Epidermal melanocyte (primary cell): ENCODE results near the gene LDB3.

ENCODE experiments used
- DNase-seq: peaks from one replicate; pipeline ENCODE4 v3.0.0; 2011; ENCODE audit warnings: low spot score; ENCODE audit not compliant: insufficient read length

Gene LDB3

GRCh38 chr10:86650151-86650550, 18.2 kb upstream of the LDB3 start:
- no peak for DNase-seq

GRCh38 chr10:86651021-86651471, 17.3 kb upstream of the LDB3 start:
- DNase-seq: no peak

- no peak for DNase-seq
These were observed 16.5 kb upstream of the LDB3 start for GRCh38 chr10:86651631-86652331.

- no peak for DNase-seq
These were observed 15.7 kb upstream of the LDB3 start for GRCh38 chr10:86652361-86653202.

- DNase-seq: no peak
These were observed 14.9 kb upstream of the LDB3 start for GRCh38 chr10:86653379-86653778.

- DNase-seq: no peak
These were observed 14.3 kb upstream of the LDB3 start for GRCh38 chr10:86653987-86654386.

- DNase-seq: no peak
These were observed 13.7 kb upstream of the LDB3 start, which contains the start of gene OPN4 for GRCh38 chr10:86654411-86655172. Gene OPN4, plus strand, starts transcription at chr10:86654547. Its CDS starts 237 bp downstream, at chr10:86654784.

GRCh38 chr10:86655173-86655540, 13.2 kb upstream of the LDB3 start:
- no peak for DNase-seq

GRCh38 chr10:86655596-86655995, 12.7 kb upstream of the LDB3 start:
- no peak for DNase-seq

GRCh38 chr10:86657011-86657395, 11.3 kb upstream of the LDB3 start:
- DNase-seq: no peak

GRCh38 chr10:86657396-86658011, 10.8 kb upstream of the LDB3 start:
- DNase-seq: no peak

GRCh38 chr10:86658261-86658741, 10.0 kb upstream of the LDB3 start:
- no peak for DNase-seq

- no peak for DNase-seq
These were observed 9.6 kb upstream of the LDB3 start for GRCh38 chr10:86658751-86659150.

- DNase-seq: no peak
These were observed 9.1 kb upstream of the LDB3 start for GRCh38 chr10:86659161-86659691.

- no peak for DNase-seq
These were observed 8.4 kb upstream of the LDB3 start for GRCh38 chr10:86659721-86660453.

- no peak for DNase-seq
These were observed 6.9 kb upstream of the LDB3 start for GRCh38 chr10:86661161-86662025.

- no peak for DNase-seq
These were observed 5.9 kb upstream of the LDB3 start for GRCh38 chr10:86662186-86663045.

- DNase-seq: no peak
These were observed 5.3 kb upstream of the LDB3 start for GRCh38 chr10:86663046-86663345.
